WERI-Rb-1 (cell line): ENCODE data around the gene COMTD1.

Experiments
- DNase-seq: peaks from one replicate; pipeline ENCODE4 v3.0.0-alpha.2; 2020
- H3K27ac ChIP-seq: fragments of 250-450 bp; sonication (Bioruptor Pico); 2 replicates; pipeline ENCODE4 v1.5.1; 2020; ENCODE audit warnings: mild to moderate bottlenecking, moderate library complexity
- H3K27me3 ChIP-seq: fragments of 250-450 bp; sonication (Bioruptor Pico); 2 replicates; pipeline ENCODE4 v1.5.1; 2021; ENCODE audit warnings: mild to moderate bottlenecking, low read depth, moderate library complexity; ENCODE audit not compliant: insufficient read depth, severe bottlenecking
- H3K36me3 ChIP-seq: fragments of 250-450 bp; sonication (Bioruptor Pico); 2 replicates; pipeline ENCODE4 v1.5.1; 2020; ENCODE audit warnings: mild to moderate bottlenecking, moderate library complexity
- H3K4me3 ChIP-seq: 2 replicates; pipeline ENCODE4 v1.5.1; 2011; ENCODE audit warnings: low read depth, mild to moderate bottlenecking, control low read depth, low read length
- H3K9me3 ChIP-seq: fragments of 250-450 bp; sonication (Bioruptor Pico); 2 replicates; pipeline ENCODE4 v1.5.1; 2021; ENCODE audit warnings: mild to moderate bottlenecking, moderate library complexity; ENCODE audit not compliant: severe bottlenecking
- TF ChIP-seq, protein P1 (sequence below): IDR thresholded peaks from 2 replicates; pipeline ENCODE4 v1.5.1; 2011; ENCODE audit warnings: low read depth, mild to moderate bottlenecking, control low read depth, inconsistent platforms, low read length

The COMTD1 gene

DNA sequence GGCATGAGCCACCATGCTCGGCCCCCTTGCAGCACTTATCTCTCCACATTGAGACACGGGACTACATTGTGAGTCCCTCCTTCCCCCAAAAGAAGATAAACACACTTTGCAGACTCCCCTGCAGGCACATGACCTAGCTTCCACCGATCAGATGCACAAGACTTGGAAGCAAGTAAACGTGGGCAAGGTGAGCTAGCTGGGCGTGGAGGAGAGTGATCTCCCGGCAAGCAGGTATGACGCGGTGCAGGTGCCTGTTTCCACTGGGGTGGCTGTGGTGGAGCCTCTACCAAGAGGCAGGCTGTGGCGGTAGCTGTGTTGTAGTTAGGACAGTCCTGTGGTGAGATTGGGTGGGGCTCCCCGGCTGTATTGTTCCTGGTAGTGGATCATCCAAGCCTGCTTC lies 7.7 kb upstream of the COMTD1 start:
- TF ChIP-seq, protein P1, sequence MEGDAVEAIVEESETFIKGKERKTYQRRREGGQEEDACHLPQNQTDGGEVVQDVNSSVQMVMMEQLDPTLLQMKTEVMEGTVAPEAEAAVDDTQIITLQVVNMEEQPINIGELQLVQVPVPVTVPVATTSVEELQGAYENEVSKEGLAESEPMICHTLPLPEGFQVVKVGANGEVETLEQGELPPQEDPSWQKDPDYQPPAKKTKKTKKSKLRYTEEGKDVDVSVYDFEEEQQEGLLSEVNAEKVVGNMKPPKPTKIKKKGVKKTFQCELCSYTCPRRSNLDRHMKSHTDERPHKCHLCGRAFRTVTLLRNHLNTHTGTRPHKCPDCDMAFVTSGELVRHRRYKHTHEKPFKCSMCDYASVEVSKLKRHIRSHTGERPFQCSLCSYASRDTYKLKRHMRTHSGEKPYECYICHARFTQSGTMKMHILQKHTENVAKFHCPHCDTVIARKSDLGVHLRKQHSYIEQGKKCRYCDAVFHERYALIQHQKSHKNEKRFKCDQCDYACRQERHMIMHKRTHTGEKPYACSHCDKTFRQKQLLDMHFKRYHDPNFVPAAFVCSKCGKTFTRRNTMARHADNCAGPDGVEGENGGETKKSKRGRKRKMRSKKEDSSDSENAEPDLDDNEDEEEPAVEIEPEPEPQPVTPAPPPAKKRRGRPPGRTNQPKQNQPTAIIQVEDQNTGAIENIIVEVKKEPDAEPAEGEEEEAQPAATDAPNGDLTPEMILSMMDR: no peak
- no peak overlapping the region for H3K27ac ChIP-seq
- no peaks in the 10 kb centered on the region for H3K36me3 ChIP-seq
- H3K4me3 ChIP-seq: no peak overlapping the region
- no peaks in the 10 kb centered on the region for H3K27me3 ChIP-seq
- H3K9me3 ChIP-seq: no peaks in the 10 kb centered on the region
- DNase-seq: no peak

DNA sequence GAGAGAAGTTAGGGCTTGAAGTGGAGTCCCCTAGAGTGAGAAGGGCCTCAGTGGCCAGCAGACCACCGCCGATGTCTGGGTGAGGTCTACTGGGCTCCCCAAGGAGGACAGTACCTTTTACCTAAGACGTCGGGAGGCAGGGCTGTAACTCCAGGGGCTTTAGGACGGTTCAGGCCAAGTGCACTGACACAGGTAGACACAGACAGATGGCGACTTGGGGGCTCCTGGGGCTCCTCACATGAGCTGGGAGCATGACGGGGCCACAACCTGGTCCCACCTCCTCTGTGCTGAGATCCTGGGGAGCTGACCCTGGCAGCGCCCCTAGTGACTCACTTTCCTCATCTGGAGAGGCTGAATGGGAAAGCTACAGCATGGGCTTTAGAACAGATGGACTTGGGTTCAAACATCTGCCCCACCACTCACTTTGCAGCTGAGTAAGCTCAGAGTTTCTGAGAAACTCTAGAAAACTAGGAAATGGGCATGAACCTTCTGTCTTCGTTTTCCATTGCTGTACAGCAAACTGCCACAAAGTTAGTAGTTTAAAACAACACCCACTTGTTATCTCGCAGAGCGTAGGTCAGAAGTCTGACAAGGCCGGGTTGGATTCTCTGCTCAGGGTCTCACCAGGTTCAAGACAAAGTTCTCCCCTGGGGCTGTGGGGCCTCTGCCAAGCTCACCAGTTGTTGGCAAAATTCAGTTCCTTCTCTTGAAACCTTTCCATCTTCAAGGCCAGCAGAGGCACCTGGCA lies 4.7 kb upstream of the COMTD1 start:
- Histone ChIP-seq H3K27ac (no peak overlapping the region), H3K4me3 (no peak overlapping the region), H3K36me3 (no peaks in the 10 kb centered on the region), H3K27me3 (no peaks in the 10 kb centered on the region), H3K9me3 (no peaks in the 10 kb centered on the region)
- TF ChIP-seq, protein P1: no peak
- DNase-seq: no peak

DNA sequence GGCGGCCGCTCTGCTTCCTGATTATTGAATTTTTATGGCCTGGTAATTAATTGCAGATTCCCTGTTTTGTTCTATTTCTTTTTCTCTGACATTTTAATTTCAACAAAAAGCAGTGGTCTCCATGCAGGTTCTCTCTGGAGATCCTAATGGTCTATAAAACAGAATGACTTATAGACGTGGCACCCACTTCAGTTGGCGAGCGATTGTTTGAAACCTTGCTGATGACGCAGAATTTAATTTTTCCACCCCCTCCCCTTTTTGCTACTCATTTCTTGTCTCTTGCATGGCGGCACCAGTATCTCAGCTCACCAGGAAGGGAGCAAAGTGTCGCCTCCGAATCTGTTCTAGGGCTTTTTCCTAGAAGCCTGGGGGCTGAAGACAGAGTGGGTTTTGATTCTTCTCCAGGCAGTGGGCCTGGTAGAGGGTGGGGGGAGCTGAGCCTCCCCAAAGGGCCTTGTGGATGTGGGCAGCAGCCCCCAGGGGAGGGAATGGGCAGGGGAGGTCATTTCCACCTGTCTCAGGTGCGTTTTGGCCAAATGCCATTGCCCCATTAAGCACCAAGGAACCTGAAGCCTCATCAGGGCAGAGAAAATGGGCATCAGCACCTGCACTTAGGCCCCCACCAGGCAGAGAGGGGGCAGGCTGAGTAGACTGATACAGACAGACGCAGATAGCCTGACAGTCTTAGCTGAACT lies 3.5 kb upstream of the COMTD1 start:
- no peak for DNase-seq
- Histone ChIP-seq H3K9me3 (no peaks in the 10 kb centered on the region), H3K27me3 (no peaks in the 10 kb centered on the region), H3K27ac (no peak overlapping the region), H3K4me3 (no peak overlapping the region), H3K36me3 (peaks cover 8% of the 10 kb centered on the region; the same call in 1 of the 2 replicates)
- TF ChIP-seq, protein P1: no peak

DNA sequence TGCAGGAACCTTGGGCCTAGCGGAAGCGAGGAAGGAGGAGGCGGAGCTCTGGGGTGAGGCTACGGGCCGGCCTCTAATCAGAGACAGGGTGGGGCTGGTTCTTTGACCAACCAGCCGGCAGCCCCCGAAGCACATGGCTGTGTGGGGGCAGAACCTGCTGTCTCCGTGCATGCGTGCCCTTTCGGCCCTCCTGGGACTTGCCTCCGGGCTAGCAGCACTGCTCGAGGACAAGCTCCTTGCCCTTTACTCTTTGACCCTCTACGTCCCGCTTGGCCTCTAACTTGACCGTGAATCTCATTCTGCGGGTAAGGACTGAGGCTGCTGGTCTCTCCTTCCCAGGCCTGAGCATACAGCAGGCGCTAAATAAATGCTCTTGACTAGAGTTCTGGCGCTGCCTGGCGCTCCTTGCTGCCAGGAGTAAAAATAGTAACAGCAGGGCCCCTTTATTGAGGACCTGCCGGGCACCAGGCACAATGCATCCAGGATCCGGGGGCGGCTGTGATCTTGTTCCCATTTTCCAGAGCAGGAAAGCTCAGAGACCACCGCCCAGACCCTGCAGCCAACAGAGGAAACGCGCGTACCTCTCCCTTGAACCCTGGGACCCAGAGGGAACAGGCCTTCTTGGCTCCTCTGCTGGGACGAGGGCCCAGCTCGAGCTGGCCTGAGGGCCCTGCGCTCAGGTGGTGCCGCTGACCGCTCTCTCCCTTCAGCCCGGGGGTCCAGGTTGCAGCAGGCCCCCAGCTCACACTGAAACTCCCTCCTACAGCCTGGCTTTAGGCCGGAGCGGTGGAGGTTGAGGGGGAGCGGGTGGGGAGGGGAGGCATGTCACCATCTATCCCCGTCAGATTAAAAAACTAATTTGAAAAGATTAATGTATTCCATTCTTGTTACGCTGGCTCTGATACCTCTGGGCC lies 2.7 kb upstream of the COMTD1 start:
- no peaks in the 10 kb centered on the region for H3K9me3 ChIP-seq
- DNase-seq: no peak
- TF ChIP-seq, protein P1: no peak
- H3K27me3 ChIP-seq: no peaks in the 10 kb centered on the region
- H3K27ac ChIP-seq: no peak overlapping the region
- H3K36me3 ChIP-seq: peaks cover 13% of the 10 kb centered on the region
- no peak overlapping the region for H3K4me3 ChIP-seq

DNA sequence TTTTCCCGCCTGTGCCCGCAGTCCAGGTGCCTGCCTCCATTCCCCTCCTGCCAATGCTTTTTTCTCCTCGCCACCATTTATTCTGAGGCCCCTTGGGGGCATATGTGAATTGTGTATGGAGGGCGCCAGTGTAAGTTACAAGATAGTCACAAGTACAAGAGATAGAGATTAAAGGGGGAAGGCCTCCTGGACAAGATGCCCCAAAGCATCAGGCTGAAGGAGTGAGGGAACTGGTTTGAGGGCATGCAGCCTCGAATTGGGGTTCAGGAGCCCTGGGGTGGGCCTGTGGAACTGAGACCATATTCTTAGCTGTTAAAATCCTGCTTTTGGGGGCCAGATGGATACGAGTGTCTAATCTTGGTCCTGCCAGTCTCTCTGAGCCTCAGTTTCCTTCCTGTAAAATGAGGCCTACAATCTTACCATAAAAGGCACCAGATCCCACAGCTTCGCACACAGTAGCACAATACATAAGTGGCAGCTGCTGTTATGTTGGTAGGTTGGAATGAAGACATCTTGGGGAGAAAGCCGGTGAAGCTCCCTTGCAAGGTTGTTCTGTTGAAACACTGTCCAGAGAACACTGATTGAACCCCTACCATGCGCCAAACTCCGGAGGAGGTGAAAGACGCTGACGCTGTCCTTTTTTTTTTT lies 545 bp upstream of the COMTD1 start:
- no peaks in the 10 kb centered on the region for H3K9me3 ChIP-seq
- peak overlapping the region; percentile 88 for H3K27ac ChIP-seq
- DNase-seq: no peak
- no peaks in the 10 kb centered on the region for H3K27me3 ChIP-seq
- peaks cover 27% of the 10 kb centered on the region for H3K36me3 ChIP-seq
- TF ChIP-seq, protein P1: no peak
- no peak overlapping the region for H3K4me3 ChIP-seq
